Fibroblast of mammary gland (primary cell): ENCODE measurements around the gene BEND7.

Experiments
- DNase-seq: peaks from one replicate; pipeline ENCODE4 v3.0.0-alpha.2; 2010; ENCODE audit warnings: low read depth
- H3K4me3 ChIP-seq: 2 replicates; pipeline ENCODE4 v1.5.1; 2011; ENCODE audit warnings: low read depth, mild to moderate bottlenecking, low read length, moderate library complexity; ENCODE audit not compliant: control insufficient read depth
- TF ChIP-seq, protein P1 (sequence below): conservative IDR thresholded peaks from 2 replicates; pipeline ENCODE4 v1.5.1; 2011; ENCODE audit warnings: low read depth, low read length, inconsistent platforms; ENCODE audit not compliant: control insufficient read depth, insufficient read depth

BEND7 gene, protein sequence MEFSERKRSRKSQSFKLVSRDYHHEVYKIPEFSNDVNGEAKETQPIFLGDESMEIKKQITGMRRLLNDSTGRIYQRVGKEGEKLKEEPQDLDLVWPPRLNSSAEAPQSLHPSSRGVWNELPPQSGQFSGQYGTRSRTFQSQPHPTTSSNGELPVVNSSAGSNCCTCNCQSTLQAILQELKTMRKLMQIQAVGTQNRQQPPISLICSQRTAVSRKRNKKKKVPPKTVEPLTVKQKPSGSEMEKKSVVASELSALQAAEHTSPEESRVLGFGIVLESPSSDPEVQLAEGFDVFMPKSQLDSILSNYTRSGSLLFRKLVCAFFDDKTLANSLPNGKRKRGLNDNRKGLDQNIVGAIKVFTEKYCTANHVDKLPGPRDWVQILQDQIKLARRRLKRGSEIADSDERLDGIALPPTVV

GRCh38 chr10:13528875-13529713, at the start of gene BEND7:
Gene BEND7 (minus strand): TSS chr10:13529014. CDS start chr10:13528533, 481 bp downstream.
- TF ChIP-seq, protein P1, sequence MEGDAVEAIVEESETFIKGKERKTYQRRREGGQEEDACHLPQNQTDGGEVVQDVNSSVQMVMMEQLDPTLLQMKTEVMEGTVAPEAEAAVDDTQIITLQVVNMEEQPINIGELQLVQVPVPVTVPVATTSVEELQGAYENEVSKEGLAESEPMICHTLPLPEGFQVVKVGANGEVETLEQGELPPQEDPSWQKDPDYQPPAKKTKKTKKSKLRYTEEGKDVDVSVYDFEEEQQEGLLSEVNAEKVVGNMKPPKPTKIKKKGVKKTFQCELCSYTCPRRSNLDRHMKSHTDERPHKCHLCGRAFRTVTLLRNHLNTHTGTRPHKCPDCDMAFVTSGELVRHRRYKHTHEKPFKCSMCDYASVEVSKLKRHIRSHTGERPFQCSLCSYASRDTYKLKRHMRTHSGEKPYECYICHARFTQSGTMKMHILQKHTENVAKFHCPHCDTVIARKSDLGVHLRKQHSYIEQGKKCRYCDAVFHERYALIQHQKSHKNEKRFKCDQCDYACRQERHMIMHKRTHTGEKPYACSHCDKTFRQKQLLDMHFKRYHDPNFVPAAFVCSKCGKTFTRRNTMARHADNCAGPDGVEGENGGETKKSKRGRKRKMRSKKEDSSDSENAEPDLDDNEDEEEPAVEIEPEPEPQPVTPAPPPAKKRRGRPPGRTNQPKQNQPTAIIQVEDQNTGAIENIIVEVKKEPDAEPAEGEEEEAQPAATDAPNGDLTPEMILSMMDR, result no peak
- DNase-seq, result no peak
- H3K4me3 ChIP-seq, result peak within 1 kb of the TSS; percentile 37

- DNase-seq, result no peak
- no peak overlapping the region for H3K4me3 ChIP-seq
- TF ChIP-seq, protein P1, result no peak
Observed at GRCh38 chr10:13573960-13574359, 45.1 kb upstream of the BEND7 start.

GRCh38 chr10:13571541-13571940, 42.7 kb upstream of the BEND7 start:
- TF ChIP-seq, protein P1, result no peak
- no peak for DNase-seq
- H3K4me3 ChIP-seq, result no peak overlapping the region

GRCh38 chr10:13567030-13567429, 38.2 kb upstream of the BEND7 start:
- TF ChIP-seq, protein P1, result no peak
- DNase-seq, result peak; percentile 11
- H3K4me3 ChIP-seq, result no peak overlapping the region

GRCh38 chr10:13564576-13564975, 35.8 kb upstream of the BEND7 start:
- TF ChIP-seq, protein P1, result no peak
- no peak for DNase-seq
- H3K4me3 ChIP-seq, result no peak overlapping the region

GRCh38 chr10:13563481-13564445, 34.9 kb upstream of the BEND7 start:
- no peak overlapping the region for H3K4me3 ChIP-seq
- TF ChIP-seq, protein P1, result no peak
- DNase-seq, result peak; percentile 8
